ENCODE results near the gene ERVK3-1. TPM values are rescaled to one million over a fixed set of nuclear protein-coding genes. Genes with fewer than 3 reads are reported as not detected.

ERVK3-1 gene
- total and polyA plus RNA-seq, 2 of the 8 experiments (the other 6 are each of a cell fraction or from before 2014, with no cell fraction given) = 29.9 to 31.5 TPM

DNA sequence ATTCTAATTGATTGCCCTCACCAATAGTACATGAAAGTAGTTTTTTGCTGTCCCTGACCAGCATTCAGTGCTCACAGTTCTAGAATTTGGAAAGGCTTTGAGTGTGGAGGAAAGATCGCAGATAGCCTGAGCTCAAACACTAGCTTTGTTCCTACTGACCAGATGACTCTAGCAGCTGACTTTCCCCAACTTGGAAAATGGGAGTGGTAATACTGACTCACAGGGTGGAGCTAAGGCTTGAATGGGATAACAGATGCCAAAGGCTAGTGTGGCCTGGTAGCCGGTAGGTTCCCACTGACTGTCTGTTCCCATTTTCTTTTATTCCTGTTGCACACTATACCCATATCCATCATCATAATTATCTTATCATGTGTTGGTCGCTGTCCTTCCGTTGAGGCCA is 25.3 kb downstream of the ERVK3-1 start (continued):
- TF ChIP-seq, protein P1, sequence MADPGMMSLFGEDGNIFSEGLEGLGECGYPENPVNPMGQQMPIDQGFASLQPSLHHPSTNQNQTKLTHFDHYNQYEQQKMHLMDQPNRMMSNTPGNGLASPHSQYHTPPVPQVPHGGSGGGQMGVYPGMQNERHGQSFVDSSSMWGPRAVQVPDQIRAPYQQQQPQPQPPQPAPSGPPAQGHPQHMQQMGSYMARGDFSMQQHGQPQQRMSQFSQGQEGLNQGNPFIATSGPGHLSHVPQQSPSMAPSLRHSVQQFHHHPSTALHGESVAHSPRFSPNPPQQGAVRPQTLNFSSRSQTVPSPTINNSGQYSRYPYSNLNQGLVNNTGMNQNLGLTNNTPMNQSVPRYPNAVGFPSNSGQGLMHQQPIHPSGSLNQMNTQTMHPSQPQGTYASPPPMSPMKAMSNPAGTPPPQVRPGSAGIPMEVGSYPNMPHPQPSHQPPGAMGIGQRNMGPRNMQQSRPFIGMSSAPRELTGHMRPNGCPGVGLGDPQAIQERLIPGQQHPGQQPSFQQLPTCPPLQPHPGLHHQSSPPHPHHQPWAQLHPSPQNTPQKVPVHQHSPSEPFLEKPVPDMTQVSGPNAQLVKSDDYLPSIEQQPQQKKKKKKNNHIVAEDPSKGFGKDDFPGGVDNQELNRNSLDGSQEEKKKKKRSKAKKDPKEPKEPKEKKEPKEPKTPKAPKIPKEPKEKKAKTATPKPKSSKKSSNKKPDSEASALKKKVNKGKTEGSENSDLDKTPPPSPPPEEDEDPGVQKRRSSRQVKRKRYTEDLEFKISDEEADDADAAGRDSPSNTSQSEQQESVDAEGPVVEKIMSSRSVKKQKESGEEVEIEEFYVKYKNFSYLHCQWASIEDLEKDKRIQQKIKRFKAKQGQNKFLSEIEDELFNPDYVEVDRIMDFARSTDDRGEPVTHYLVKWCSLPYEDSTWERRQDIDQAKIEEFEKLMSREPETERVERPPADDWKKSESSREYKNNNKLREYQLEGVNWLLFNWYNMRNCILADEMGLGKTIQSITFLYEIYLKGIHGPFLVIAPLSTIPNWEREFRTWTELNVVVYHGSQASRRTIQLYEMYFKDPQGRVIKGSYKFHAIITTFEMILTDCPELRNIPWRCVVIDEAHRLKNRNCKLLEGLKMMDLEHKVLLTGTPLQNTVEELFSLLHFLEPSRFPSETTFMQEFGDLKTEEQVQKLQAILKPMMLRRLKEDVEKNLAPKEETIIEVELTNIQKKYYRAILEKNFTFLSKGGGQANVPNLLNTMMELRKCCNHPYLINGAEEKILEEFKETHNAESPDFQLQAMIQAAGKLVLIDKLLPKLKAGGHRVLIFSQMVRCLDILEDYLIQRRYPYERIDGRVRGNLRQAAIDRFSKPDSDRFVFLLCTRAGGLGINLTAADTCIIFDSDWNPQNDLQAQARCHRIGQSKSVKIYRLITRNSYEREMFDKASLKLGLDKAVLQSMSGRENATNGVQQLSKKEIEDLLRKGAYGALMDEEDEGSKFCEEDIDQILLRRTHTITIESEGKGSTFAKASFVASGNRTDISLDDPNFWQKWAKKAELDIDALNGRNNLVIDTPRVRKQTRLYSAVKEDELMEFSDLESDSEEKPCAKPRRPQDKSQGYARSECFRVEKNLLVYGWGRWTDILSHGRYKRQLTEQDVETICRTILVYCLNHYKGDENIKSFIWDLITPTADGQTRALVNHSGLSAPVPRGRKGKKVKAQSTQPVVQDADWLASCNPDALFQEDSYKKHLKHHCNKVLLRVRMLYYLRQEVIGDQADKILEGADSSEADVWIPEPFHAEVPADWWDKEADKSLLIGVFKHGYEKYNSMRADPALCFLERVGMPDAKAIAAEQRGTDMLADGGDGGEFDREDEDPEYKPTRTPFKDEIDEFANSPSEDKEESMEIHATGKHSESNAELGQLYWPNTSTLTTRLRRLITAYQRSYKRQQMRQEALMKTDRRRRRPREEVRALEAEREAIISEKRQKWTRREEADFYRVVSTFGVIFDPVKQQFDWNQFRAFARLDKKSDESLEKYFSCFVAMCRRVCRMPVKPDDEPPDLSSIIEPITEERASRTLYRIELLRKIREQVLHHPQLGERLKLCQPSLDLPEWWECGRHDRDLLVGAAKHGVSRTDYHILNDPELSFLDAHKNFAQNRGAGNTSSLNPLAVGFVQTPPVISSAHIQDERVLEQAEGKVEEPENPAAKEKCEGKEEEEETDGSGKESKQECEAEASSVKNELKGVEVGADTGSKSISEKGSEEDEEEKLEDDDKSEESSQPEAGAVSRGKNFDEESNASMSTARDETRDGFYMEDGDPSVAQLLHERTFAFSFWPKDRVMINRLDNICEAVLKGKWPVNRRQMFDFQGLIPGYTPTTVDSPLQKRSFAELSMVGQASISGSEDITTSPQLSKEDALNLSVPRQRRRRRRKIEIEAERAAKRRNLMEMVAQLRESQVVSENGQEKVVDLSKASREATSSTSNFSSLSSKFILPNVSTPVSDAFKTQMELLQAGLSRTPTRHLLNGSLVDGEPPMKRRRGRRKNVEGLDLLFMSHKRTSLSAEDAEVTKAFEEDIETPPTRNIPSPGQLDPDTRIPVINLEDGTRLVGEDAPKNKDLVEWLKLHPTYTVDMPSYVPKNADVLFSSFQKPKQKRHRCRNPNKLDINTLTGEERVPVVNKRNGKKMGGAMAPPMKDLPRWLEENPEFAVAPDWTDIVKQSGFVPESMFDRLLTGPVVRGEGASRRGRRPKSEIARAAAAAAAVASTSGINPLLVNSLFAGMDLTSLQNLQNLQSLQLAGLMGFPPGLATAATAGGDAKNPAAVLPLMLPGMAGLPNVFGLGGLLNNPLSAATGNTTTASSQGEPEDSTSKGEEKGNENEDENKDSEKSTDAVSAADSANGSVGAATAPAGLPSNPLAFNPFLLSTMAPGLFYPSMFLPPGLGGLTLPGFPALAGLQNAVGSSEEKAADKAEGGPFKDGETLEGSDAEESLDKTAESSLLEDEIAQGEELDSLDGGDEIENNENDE (IDR thresholded peaks at IDR 0.05; ENCODE audit: insufficient replicate concordance, low read length) = no peak
- TF ChIP-seq BACH1 (IDR thresholded peaks at IDR 0.05; ENCODE audit: low read length) (no peak), HDAC2 (IDR thresholded peaks at IDR 0.05; ENCODE audit: borderline replicate concordance in 1 of 2, low read depth in 2 of 2, low read length in 2 of 2) (no peak), BCL11A (IDR thresholded peaks at IDR 0.05; ENCODE audit: low read depth in 2 of 2, low read length in 2 of 2) (no peak)
